K562 (cell line): ENCODE measurements around the gene GAB2. TPM values are rescaled to one million over a fixed set of nuclear protein-coding genes. Genes with fewer than 3 reads are reported as not detected.

Source experiments
- EP300 ChIP-seq: IDR thresholded peaks from 2 replicates; pipeline ENCODE4 v1.6.1; 2012; ENCODE audit warnings: low read length, improper control_type of control experiment
- FOXA3 ChIP-seq, 2 experiments: fragments of 450-650 bp in 1 of 2; sonication (generic) in 1 of 2; formaldehyde crosslinking; IDR thresholded peaks in 1 of 2; conservative IDR thresholded peaks in 1 of 2; 2 replicates each; pipeline versions ENCODE4 v1.4.0 to v1.8.0; 2020 to 2022; ENCODE audit warnings: mild to moderate bottlenecking in 2 of 2, missing genetic modification reagents in 1 of 2
- FOXM1 ChIP-seq, 2 experiments: fragments of 450-650 bp in 1 of 2; sonication (generic) in 1 of 2; formaldehyde crosslinking in 1 of 2; IDR thresholded peaks; 2 replicates each; pipeline versions ENCODE4 v1.6.1 to v1.9.0; 2017 to 2022; ENCODE audit warnings: low read depth in 2 of 2, mild to moderate bottlenecking in 2 of 2, missing genetic modification reagents in 1 of 2, moderate library complexity in 1 of 2
- HEY1 ChIP-seq: fragments of 250-450 bp; sonication (Bioruptor Pico); IDR thresholded peaks from 2 replicates; pipeline ENCODE4 v1.5.0; 2020; ENCODE audit warnings: mild to moderate bottlenecking, moderate library complexity, borderline replicate concordance
- L3MBTL2 ChIP-seq: fragments of 450-650 bp; IDR thresholded peaks from 2 replicates; pipeline ENCODE4 v1.6.1; 2016; ENCODE audit warnings: mild to moderate bottlenecking, moderate library complexity
- MLLT1 ChIP-seq, 2 experiments: fragments of 450-650 bp; IDR thresholded peaks; 2 replicates each; pipeline ENCODE4 v1.6.1; 2016
- PHB ChIP-seq: fragments of 250-450 bp; sonication (Bioruptor Pico); IDR thresholded peaks from 2 replicates; pipeline ENCODE4 v1.5.0; 2021
- PHF21A ChIP-seq: fragments of 450-650 bp; IDR thresholded peaks from 2 replicates; pipeline ENCODE4 v1.6.1; 2017; ENCODE audit warnings: low read depth, borderline replicate concordance
- TCF7 ChIP-seq: sonication (generic); IDR thresholded peaks from 2 replicates; pipeline ENCODE4 v1.6.1; 2016; ENCODE audit warnings: antibody characterized with exemption, borderline replicate concordance
- XRCC5 ChIP-seq: fragments of 200-400 bp; formaldehyde crosslinking; IDR thresholded peaks from 2 replicates; pipeline ENCODE4 v1.6.1; 2017; ENCODE audit warnings: low read depth, mild to moderate bottlenecking, low read length
- ZBTB17 ChIP-seq: fragments of 450-650 bp; formaldehyde crosslinking; IDR thresholded peaks from 2 replicates; pipeline ENCODE4 v1.4.0; 2020; ENCODE audit warnings: mild to moderate bottlenecking
- ZBTB9 ChIP-seq: fragments of 450-650 bp; formaldehyde crosslinking; IDR thresholded peaks from 2 replicates; pipeline ENCODE4 v1.4.0; 2020; ENCODE audit warnings: mild to moderate bottlenecking, moderate library complexity
- ZSCAN29 ChIP-seq: fragments of 450-650 bp; IDR thresholded peaks from 2 replicates; pipeline ENCODE4 v1.6.1; 2017
- polyA plus RNA-seq, 8 experiments: library from polyadenylated mRNA; depleted of rRNA in 4 of 8; stranded (reverse) in 5 of 8; unstranded in 3 of 8; fragments of >200 nt; fragmentation: Nextera tagmentation in 2 of 8; fragmentation: Illumina TruSeq in 1 of 8; extraction: Ambion mirVana in 2 of 8; extraction: Trizol in 1 of 8; gene quantifications; 2 replicates each; pipeline versions ENCODE4 v1.2.1 to v1.2.3, GENCODE V29; 2011 to 2014; ENCODE audit warnings: inconsistent platforms in 1 of 8, missing spikeins in 1 of 8
- total RNA-seq, 7 experiments: library from RNA; depleted of rRNA in 6 of 7; stranded (reverse); fragments of >200 nt in 6 of 7; fragmentation: Illumina TruSeq in 2 of 7; extraction: Trizol in 2 of 7; gene quantifications; 2 replicates each; pipeline versions ENCODE4 v1.2.1 to v1.2.3, GENCODE V29; 2011 to 2021; ENCODE audit warnings: low replicate concordance in 1 of 7
- TF ChIP-seq, protein P1 (sequence below): fragments of 450-650 bp; IDR thresholded peaks from 2 replicates; pipeline ENCODE4 v1.6.1; 2016; ENCODE audit warnings: mild to moderate bottlenecking, moderate library complexity

GAB2 gene
- total and polyA plus RNA-seq, 9 of the 15 experiments (the other 6 are each of a cell fraction or from before 2014, with no cell fraction given), result 2.3 to 35.2 (median 16.1) TPM

DNA sequence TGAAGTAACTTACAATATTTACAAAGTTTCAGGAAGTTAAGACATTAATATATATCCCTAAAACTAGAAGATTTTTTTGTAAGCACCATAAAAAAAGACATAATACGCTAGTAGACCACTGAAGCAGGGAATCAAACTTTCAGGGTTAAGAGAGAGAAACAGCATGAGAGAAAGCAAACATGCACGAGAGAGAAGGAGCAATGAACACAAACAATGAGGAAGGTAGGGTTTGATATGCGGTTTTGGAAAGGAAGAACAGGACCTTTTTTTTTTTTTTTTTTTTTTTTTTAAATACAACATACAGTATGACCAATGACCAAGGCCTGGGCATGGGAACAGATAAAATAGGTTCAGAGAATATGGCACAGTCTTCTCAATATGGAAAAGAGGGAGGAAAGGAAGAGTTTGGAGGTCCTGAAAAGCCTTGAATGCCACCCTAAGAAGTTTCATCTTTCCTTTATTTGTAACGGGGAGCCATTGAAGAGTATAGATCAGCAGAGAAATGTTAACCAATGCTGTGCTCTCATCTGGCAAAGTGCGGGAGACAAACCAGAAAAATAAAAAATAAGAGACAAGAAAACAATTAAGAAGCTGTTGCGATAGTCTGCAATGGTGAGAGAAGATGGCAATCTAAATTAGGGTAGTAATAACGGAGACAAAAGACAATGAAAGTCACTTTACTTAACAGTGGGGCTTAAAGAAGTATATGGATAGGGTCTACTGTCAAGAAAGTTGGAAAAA lies 127.9 kb downstream of the GAB2 start (continued):
- no peak for TF ChIP-seq MLLT1 (IDR thresholded peaks at IDR 0.05)
- peak; percentile 7; the same call in 1 of the 2 replicates for TF ChIP-seq ZBTB9 (CRISPR knock-in tag)
- 0 out of 4 replicates have a peak, but pooled peaks of 1 of the 2 experiments have one; percentile 19 for TF ChIP-seq FOXA3 (CRISPR knock-in tag; conservative IDR thresholded peaks at IDR 0.05 in 1 of 2, IDR thresholded peaks at IDR 0.05 in 1 of 2)
- no peak for TF ChIP-seq TCF7
- TF ChIP-seq FOXM1 (IDR thresholded peaks at IDR 0.05; ENCODE audit: low read depth), result no peak
- no peak for TF ChIP-seq FOXM1 (CRISPR knock-in tag; IDR thresholded peaks at IDR 0.05; ENCODE audit: low read depth)
- TF ChIP-seq PHF21A, result no peak
- no peak for TF ChIP-seq ZBTB17 (CRISPR knock-in tag)
- TF ChIP-seq, protein P1, sequence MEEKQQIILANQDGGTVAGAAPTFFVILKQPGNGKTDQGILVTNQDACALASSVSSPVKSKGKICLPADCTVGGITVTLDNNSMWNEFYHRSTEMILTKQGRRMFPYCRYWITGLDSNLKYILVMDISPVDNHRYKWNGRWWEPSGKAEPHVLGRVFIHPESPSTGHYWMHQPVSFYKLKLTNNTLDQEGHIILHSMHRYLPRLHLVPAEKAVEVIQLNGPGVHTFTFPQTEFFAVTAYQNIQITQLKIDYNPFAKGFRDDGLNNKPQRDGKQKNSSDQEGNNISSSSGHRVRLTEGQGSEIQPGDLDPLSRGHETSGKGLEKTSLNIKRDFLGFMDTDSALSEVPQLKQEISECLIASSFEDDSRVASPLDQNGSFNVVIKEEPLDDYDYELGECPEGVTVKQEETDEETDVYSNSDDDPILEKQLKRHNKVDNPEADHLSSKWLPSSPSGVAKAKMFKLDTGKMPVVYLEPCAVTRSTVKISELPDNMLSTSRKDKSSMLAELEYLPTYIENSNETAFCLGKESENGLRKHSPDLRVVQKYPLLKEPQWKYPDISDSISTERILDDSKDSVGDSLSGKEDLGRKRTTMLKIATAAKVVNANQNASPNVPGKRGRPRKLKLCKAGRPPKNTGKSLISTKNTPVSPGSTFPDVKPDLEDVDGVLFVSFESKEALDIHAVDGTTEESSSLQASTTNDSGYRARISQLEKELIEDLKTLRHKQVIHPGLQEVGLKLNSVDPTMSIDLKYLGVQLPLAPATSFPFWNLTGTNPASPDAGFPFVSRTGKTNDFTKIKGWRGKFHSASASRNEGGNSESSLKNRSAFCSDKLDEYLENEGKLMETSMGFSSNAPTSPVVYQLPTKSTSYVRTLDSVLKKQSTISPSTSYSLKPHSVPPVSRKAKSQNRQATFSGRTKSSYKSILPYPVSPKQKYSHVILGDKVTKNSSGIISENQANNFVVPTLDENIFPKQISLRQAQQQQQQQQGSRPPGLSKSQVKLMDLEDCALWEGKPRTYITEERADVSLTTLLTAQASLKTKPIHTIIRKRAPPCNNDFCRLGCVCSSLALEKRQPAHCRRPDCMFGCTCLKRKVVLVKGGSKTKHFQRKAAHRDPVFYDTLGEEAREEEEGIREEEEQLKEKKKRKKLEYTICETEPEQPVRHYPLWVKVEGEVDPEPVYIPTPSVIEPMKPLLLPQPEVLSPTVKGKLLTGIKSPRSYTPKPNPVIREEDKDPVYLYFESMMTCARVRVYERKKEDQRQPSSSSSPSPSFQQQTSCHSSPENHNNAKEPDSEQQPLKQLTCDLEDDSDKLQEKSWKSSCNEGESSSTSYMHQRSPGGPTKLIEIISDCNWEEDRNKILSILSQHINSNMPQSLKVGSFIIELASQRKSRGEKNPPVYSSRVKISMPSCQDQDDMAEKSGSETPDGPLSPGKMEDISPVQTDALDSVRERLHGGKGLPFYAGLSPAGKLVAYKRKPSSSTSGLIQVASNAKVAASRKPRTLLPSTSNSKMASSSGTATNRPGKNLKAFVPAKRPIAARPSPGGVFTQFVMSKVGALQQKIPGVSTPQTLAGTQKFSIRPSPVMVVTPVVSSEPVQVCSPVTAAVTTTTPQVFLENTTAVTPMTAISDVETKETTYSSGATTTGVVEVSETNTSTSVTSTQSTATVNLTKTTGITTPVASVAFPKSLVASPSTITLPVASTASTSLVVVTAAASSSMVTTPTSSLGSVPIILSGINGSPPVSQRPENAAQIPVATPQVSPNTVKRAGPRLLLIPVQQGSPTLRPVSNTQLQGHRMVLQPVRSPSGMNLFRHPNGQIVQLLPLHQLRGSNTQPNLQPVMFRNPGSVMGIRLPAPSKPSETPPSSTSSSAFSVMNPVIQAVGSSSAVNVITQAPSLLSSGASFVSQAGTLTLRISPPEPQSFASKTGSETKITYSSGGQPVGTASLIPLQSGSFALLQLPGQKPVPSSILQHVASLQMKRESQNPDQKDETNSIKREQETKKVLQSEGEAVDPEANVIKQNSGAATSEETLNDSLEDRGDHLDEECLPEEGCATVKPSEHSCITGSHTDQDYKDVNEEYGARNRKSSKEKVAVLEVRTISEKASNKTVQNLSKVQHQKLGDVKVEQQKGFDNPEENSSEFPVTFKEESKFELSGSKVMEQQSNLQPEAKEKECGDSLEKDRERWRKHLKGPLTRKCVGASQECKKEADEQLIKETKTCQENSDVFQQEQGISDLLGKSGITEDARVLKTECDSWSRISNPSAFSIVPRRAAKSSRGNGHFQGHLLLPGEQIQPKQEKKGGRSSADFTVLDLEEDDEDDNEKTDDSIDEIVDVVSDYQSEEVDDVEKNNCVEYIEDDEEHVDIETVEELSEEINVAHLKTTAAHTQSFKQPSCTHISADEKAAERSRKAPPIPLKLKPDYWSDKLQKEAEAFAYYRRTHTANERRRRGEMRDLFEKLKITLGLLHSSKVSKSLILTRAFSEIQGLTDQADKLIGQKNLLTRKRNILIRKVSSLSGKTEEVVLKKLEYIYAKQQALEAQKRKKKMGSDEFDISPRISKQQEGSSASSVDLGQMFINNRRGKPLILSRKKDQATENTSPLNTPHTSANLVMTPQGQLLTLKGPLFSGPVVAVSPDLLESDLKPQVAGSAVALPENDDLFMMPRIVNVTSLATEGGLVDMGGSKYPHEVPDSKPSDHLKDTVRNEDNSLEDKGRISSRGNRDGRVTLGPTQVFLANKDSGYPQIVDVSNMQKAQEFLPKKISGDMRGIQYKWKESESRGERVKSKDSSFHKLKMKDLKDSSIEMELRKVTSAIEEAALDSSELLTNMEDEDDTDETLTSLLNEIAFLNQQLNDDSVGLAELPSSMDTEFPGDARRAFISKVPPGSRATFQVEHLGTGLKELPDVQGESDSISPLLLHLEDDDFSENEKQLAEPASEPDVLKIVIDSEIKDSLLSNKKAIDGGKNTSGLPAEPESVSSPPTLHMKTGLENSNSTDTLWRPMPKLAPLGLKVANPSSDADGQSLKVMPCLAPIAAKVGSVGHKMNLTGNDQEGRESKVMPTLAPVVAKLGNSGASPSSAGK, result peak; percentile 86
- no peak for TF ChIP-seq PHB (CRISPR knock-in tag)
- TF ChIP-seq ZSCAN29, result no peak
- TF ChIP-seq EP300, result no peak
- TF ChIP-seq XRCC5, result no peak
- TF ChIP-seq L3MBTL2, result peak; percentile 10; the same call in 1 of the 2 replicates
- no peak for TF ChIP-seq HEY1 (CRISPR knock-in tag)
